A549 (cell line): ENCODE data around the gene AP2A2. TPM values are rescaled to one million over a fixed set of nuclear protein-coding genes. Genes with fewer than 3 reads are reported as not detected.

Experiments used
- ATAC-seq, 2 experiments: fragments of 200-7000 bp in 1 of 2; fragments of >200 bp in 1 of 2; cut with Nextera tagmentation in 1 of 2; cut with Tn5 transposase in 1 of 2; 3 replicates each; pipeline versions ENCODE4 v1.8.0 to v1.9.1; 2018 to 2020; ENCODE audit warnings: mild to moderate bottlenecking in 1 of 2, moderate library complexity in 1 of 2
- CTCF ChIA-PET: fragments of 300-600 bp; sonication (Branson Sonifier 250); formaldehyde crosslinking; extraction: SDS; loops from one replicate; lab custom pipeline; 2021; ENCODE audit warnings: antibody characterized with exemption, inconsistent platforms; lab: Yijun Ruan, JAX
- POLR2A ChIA-PET: fragments of 350-600 bp; formaldehyde crosslinking; extraction: SDS; loops from one replicate; lab custom pipeline; 2021; ENCODE audit warnings: antibody characterized with exemption, inconsistent platforms; lab: Yijun Ruan, JAX
- DNase-seq, 2 experiments: peaks; one replicate each; pipeline versions ENCODE4 v3.0.0 to v3.0.0-alpha.2; 2011 to 2016; ENCODE audit warnings: low read depth in 1 of 2, low spot score in 1 of 2
- FAIRE-seq: peaks from 2 replicates; lab custom pipeline; 2011; peaks lifted over from hg19 to GRCh38; lab: Jason Lieb, UNC
- H3K27ac ChIP-seq, 2 experiments: fragments of >200 bp; sonication (Bioruptor Twin); formaldehyde crosslinking; 3 replicates each; pipeline ENCODE4 v1.5.1; 2016 to 2017
- H3K4me1 ChIP-seq: fragments of >200 bp; sonication (Bioruptor Twin); formaldehyde crosslinking; 3 replicates; pipeline ENCODE4 v1.6.1; 2016
- H3K4me2 ChIP-seq: fragments of >200 bp; sonication (Bioruptor Twin); formaldehyde crosslinking; 3 replicates; pipeline ENCODE4 v1.6.1; 2016
- H3K4me3 ChIP-seq: fragments of >200 bp; sonication (Bioruptor Twin); formaldehyde crosslinking; 3 replicates; pipeline ENCODE4 v1.5.1; 2016
- H3K9me3 ChIP-seq: fragments of >200 bp; sonication (Bioruptor Twin); formaldehyde crosslinking; 3 replicates; pipeline ENCODE4 v1.6.1; 2016
- ATOH8 ChIP-seq: fragments of 250-450 bp; sonication (Bioruptor Pico); IDR thresholded peaks from 2 replicates; pipeline ENCODE4 v1.5.0; 2020; ENCODE audit warnings: low read depth, mild to moderate bottlenecking, moderate library complexity
- CEBPB ChIP-seq, 2 experiments: fragments of >200 bp in 1 of 2; sonication (Bioruptor Twin) in 1 of 2; formaldehyde crosslinking in 1 of 2; IDR thresholded peaks; 2 replicates each; pipeline ENCODE4 v1.6.1; 2012 to 2016
- CHD4 ChIP-seq: fragments of 200-600 bp; sonication (generic); IDR thresholded peaks from 2 replicates; pipeline ENCODE4 v1.6.1; 2016; ENCODE audit warnings: antibody characterized with exemption, mild to moderate bottlenecking, borderline replicate concordance
- CTCF ChIP-seq: fragments of >200 bp; sonication (Bioruptor Twin); formaldehyde crosslinking; IDR thresholded peaks from 3 replicates; pipeline ENCODE4 v1.5.1; 2016
- EP300 ChIP-seq, 2 experiments: fragments of >200 bp; sonication (Bioruptor Twin); formaldehyde crosslinking; IDR thresholded peaks; 2 replicates in 1 of 2; 3 replicates in 1 of 2; pipeline ENCODE4 v1.6.1; 2016 to 2017
- HDAC2 ChIP-seq: fragments of 200-600 bp; sonication (generic); IDR thresholded peaks from 2 replicates; pipeline ENCODE4 v1.6.1; 2016
- HOXA7 ChIP-seq: fragments of 250-450 bp; sonication (Bioruptor Pico); IDR thresholded peaks from 2 replicates; pipeline ENCODE4 v1.5.0; 2020; ENCODE audit warnings: mild to moderate bottlenecking, moderate library complexity
- JUN ChIP-seq, 2 experiments: fragments of >200 bp; sonication (Bioruptor Twin); formaldehyde crosslinking; IDR thresholded peaks; 2 replicates in 1 of 2; 3 replicates in 1 of 2; pipeline ENCODE4 v1.6.1; 2016 to 2017
- JUNB ChIP-seq: fragments of >200 bp; sonication (Bioruptor Twin); formaldehyde crosslinking; IDR thresholded peaks from 2 replicates; pipeline ENCODE4 v1.6.1; 2016
- KDM5A ChIP-seq: fragments of 200-600 bp; sonication (generic); IDR thresholded peaks from 2 replicates; pipeline ENCODE4 v1.6.1; 2016; ENCODE audit warnings: antibody characterized with exemption, mild to moderate bottlenecking
- MAZ ChIP-seq: fragments of 150-350 bp; IDR thresholded peaks from 2 replicates; pipeline ENCODE4 v1.6.1; 2014; ENCODE audit warnings: antibody characterized with exemption, low read depth, low read length, borderline replicate concordance
- NPAS2 ChIP-seq: fragments of 250-450 bp; sonication (Bioruptor Pico); IDR thresholded peaks from 2 replicates; pipeline ENCODE4 v1.8.0; 2022; ENCODE audit warnings: mild to moderate bottlenecking, moderate library complexity, borderline replicate concordance
- PHF8 ChIP-seq: fragments of 200-600 bp; sonication (generic); IDR thresholded peaks from 2 replicates; pipeline ENCODE4 v1.6.1; 2016; ENCODE audit warnings: low read depth, mild to moderate bottlenecking, antibody characterized with exemption, moderate library complexity, borderline replicate concordance
- POLR2A ChIP-seq: IDR thresholded peaks from 2 replicates; pipeline ENCODE4 v1.6.1; 2012; ENCODE audit warnings: mild to moderate bottlenecking, low read length
- POLR2AphosphoS2 ChIP-seq: conservative IDR thresholded peaks from 2 replicates; pipeline ENCODE4 v1.6.1; 2012; ENCODE audit warnings: low read length, improper control_type of control experiment, inconsistent platforms
- RAD21 ChIP-seq, 2 experiments: fragments of >200 bp in 1 of 2; sonication (Bioruptor Twin) in 1 of 2; formaldehyde crosslinking in 1 of 2; IDR thresholded peaks in 1 of 2; conservative IDR thresholded peaks in 1 of 2; 2 replicates in 1 of 2; 3 replicates in 1 of 2; pipeline ENCODE4 v1.6.1; 2012 to 2018; ENCODE audit warnings: inconsistent platforms in 1 of 2
- RCOR1 ChIP-seq: fragments of 150-350 bp; IDR thresholded peaks from 2 replicates; pipeline ENCODE4 v1.6.1; 2014; ENCODE audit warnings: antibody characterized with exemption, low read length, low read depth
- SMC3 ChIP-seq: fragments of >200 bp; sonication (Bioruptor Twin); formaldehyde crosslinking; IDR thresholded peaks from 3 replicates; pipeline ENCODE4 v1.6.1; 2018; ENCODE audit warnings: inconsistent platforms
- SREBF2 ChIP-seq: fragments of 450-650 bp; IDR thresholded peaks from 2 replicates; pipeline ENCODE4 v1.6.1; 2014; ENCODE audit warnings: mild to moderate bottlenecking, moderate library complexity
- TFCP2L1 ChIP-seq: fragments of 250-450 bp; sonication (Bioruptor Pico); IDR thresholded peaks from 2 replicates; pipeline ENCODE4 v1.5.0; 2021; ENCODE audit warnings: mild to moderate bottlenecking
- TP53 ChIP-seq: fragments of 250-450 bp; sonication (Bioruptor Pico); IDR thresholded peaks from 2 replicates; pipeline ENCODE4 v1.5.0; 2021; ENCODE audit warnings: mild to moderate bottlenecking, moderate library complexity
- ZC3H11A ChIP-seq: fragments of 450-650 bp; IDR thresholded peaks from 2 replicates; pipeline ENCODE4 v1.6.1; 2014; ENCODE audit warnings: antibody characterized with exemption, mild to moderate bottlenecking
- ZFP36 ChIP-seq: fragments of 450-650 bp; IDR thresholded peaks from 2 replicates; pipeline ENCODE4 v1.6.1; 2014; ENCODE audit warnings: borderline replicate concordance; ENCODE audit not compliant: partially characterized antibody
- ZSCAN20 ChIP-seq: fragments of 250-450 bp; sonication (Bioruptor Pico); IDR thresholded peaks from 2 replicates; pipeline ENCODE4 v1.8.0; 2022; ENCODE audit warnings: mild to moderate bottlenecking, moderate library complexity
- WGBS: methylation state at CpG from one replicate; pipeline ENCODE4 v1.1.6; 2017; ENCODE audit errors: missing lambda C conversion rate; 5-methylcytosine and 5-hydroxymethylcytosine counted together
- polyA plus RNA-seq, 4 experiments: library from polyadenylated mRNA; depleted of rRNA in 3 of 4; stranded (reverse); fragments of >200 nt; fragmentation: RNase III in 1 of 4; extraction: RNeasy Plus Mini Kit Qiagen cat#74134 plus additional on column Dnase treatment in 1 of 4; gene quantifications; 2 replicates in 3 of 4; 3 replicates in 1 of 4; pipeline ENCODE4 v1.2.3, GENCODE V29; 2011 to 2017
- TF ChIP-seq, protein P1 (sequence below): fragments of >200 bp; sonication (Bioruptor Twin); formaldehyde crosslinking; IDR thresholded peaks from 2 replicates; pipeline ENCODE4 v1.6.1; 2016
- TF ChIP-seq, protein P2 (sequence below): fragments of 250-450 bp; sonication (Bioruptor Pico); IDR thresholded peaks from 2 replicates; pipeline ENCODE4 v1.5.0; 2021; ENCODE audit warnings: mild to moderate bottlenecking, moderate library complexity, borderline replicate concordance

Gene AP2A2
- polyA plus RNA-seq, 2 of the 4 experiments (the other 2 are of a cell fraction), result 39.4 to 60.4 TPM

- ChIA-PET POLR2A (no interaction called here), CTCF (interaction anchor here (0.6 kb wide), 1 partner anchor 130 kb away, joined by 4 read pairs; no protein-coding TSS in a partner anchor)
- Histone ChIP-seq H3K9me3 (0 out of 3 replicates have a peak, but pooled peaks cover 3% of the 10 kb centered on the region), H3K4me1 (peaks cover 27% of the 10 kb centered on the region), H3K27ac (no peak overlapping the region), H3K4me2 (no peak overlapping the region), H3K4me3 (no peak overlapping the region)
- ATAC-seq (no peak), FAIRE-seq (no peak), DNase-seq (no peak)
- 82% methylated on average over 25 of the region's 25 CpGs for WGBS
- TF ChIP-seq ATOH8 (CRISPR knock-in tag), result no peak
- TF ChIP-seq JUN (IDR thresholded peaks at IDR 0.05), result no peak
- no peak for TF ChIP-seq HOXA7
- no peak for TF ChIP-seq PHF8
- no peak for TF ChIP-seq JUNB
- TF ChIP-seq NPAS2 (CRISPR knock-in tag), result no peak
- no peak for TF ChIP-seq TFCP2L1 (CRISPR knock-in tag)
- no peak for TF ChIP-seq CEBPB (IDR thresholded peaks at IDR 0.05)
- no peak for TF ChIP-seq EP300 (IDR thresholded peaks at IDR 0.05)
- TF ChIP-seq ZFP36, result no peak
- TF ChIP-seq ZC3H11A, result no peak
- no peak for TF ChIP-seq ZSCAN20 (CRISPR knock-in tag)
- no peak for TF ChIP-seq MAZ
- TF ChIP-seq CHD4, result no peak
- no peak for TF ChIP-seq RCOR1
- TF ChIP-seq KDM5A, result no peak
- no peak for TF ChIP-seq SMC3
- TF ChIP-seq, protein P1, sequence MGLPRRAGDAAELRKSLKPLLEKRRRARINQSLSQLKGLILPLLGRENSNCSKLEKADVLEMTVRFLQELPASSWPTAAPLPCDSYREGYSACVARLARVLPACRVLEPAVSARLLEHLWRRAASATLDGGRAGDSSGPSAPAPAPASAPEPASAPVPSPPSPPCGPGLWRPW, result no peak
These were observed 122.9 kb downstream of the AP2A2 start for GRCh38 chr11:1048375-1049070.

DNA sequence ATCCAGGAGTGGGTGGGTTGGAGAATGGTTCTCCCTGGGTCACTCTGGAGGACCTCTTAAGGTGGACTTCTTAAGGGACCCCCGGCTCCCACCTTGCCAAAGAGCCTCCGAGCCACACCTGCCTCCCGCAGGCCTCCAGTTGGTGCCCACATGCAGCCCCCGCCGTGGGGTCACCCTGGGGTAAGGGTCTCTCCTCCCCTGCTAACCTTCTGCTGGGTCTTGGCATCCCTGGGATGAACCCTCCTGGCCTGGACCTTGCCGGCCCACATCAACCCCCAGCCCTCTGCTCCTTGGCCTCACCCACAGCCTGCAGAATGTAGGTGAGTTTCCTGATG lies 123.4 kb downstream of the AP2A2 start:
- peaks cover 33% of the 10 kb centered on the region for H3K4me1 ChIP-seq
- no peak for FAIRE-seq
- 0 out of 3 replicates have a peak, but pooled peaks cover 3% of the 10 kb centered on the region for H3K9me3 ChIP-seq
- 89% methylated on average over 6 of the region's 6 CpGs for WGBS
- no peak overlapping the region for H3K4me2 ChIP-seq
- DNase-seq, result no peak
- ChIA-PET CTCF (interaction anchor here (2.9 to 3.1 kb wide), 3 partner anchors 19 to 150 kb away, joined by 9 to 20 read pairs (median 19); no protein-coding TSS in a partner anchor), POLR2A (no interaction called here)
- no peak overlapping the region for H3K27ac ChIP-seq
- TF ChIP-seq, protein P2, sequence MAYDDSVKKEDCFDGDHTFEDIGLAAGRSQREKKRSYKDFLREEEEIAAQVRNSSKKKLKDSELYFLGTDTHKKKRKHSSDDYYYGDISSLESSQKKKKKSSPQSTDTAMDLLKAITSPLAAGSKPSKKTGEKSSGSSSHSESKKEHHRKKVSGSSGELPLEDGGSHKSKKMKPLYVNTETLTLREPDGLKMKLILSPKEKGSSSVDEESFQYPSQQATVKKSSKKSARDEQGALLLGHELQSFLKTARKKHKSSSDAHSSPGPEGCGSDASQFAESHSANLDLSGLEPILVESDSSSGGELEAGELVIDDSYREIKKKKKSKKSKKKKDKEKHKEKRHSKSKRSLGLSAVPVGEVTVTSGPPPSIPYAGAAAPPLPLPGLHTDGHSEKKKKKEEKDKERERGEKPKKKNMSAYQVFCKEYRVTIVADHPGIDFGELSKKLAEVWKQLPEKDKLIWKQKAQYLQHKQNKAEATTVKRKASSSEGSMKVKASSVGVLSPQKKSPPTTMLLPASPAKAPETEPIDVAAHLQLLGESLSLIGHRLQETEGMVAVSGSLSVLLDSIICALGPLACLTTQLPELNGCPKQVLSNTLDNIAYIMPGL, result no peak
- TF ChIP-seq JUN (IDR thresholded peaks at IDR 0.05) (no peak), TP53 (CRISPR knock-in tag) (no peak), RAD21 (conservative IDR thresholded peaks at IDR 0.05 in 1 of 2, IDR thresholded peaks at IDR 0.05 in 1 of 2) (no peak), EP300 (IDR thresholded peaks at IDR 0.05) (no peak), POLR2A (no peak), SREBF2 (no peak), POLR2AphosphoS2 (no peak), CTCF (no peak), HDAC2 (no peak), ZC3H11A (no peak), KDM5A (no peak)
- no peak overlapping the region for H3K4me3 ChIP-seq
- ATAC-seq, result no peak
